ENCODE results near the gene ARID1B.

ARID1B gene

GRCh38 chr6:156863504-156863903 lies 86.3 kb downstream of the ARID1B start:
- H3K36me3 ChIP-seq (ENCODE audit: control insufficient read depth in 2 of 2, insufficient read depth in 1 of 2, low read length in 2 of 2), result no peaks in the 10 kb centered on the region
- no peaks in the 10 kb centered on the region for H3K9me3 ChIP-seq (ENCODE audit: control insufficient read depth, insufficient read depth, low read depth, low read length)
- CTCF ChIA-PET, result no interaction called here
- H3K4me3 ChIP-seq (ENCODE audit: low read depth, low read length), result no peak overlapping the region
- peaks cover 11% of the 10 kb centered on the region for H3K4me1 ChIP-seq (ENCODE audit: control insufficient read depth, insufficient read depth, low read length)
- POLR2A ChIA-PET, result no interaction called here
- no peak for TF ChIP-seq ZNF670 (tag by site-specific recombination; IDR thresholded peaks at IDR 0.05; ENCODE audit: low read depth)
- H3K27ac ChIP-seq (ENCODE audit: extremely low read depth, low read depth, low read length), result no peak overlapping the region

GRCh38 chr6:156864557-156864956 lies 87.4 kb downstream of the ARID1B start:
- no peak overlapping the region for H3K27ac ChIP-seq (ENCODE audit: extremely low read depth, low read depth, low read length)
- no peaks in the 10 kb centered on the region for H3K36me3 ChIP-seq (ENCODE audit: control insufficient read depth in 2 of 2, insufficient read depth in 1 of 2, low read length in 2 of 2)
- no peak overlapping the region for H3K4me3 ChIP-seq (ENCODE audit: low read depth, low read length)
- ChIA-PET CTCF (interaction anchor here (1.3 to 1.6 kb wide), 2 partner anchors 9 to 12 kb away, joined by 4 to 6 read pairs; no protein-coding TSS in a partner anchor), POLR2A (no interaction called here)
- no peak for TF ChIP-seq ZNF280C (tag by site-specific recombination; IDR thresholded peaks at IDR 0.05)
- TF ChIP-seq ATF2 (tag by site-specific recombination; IDR thresholded peaks at IDR 0.05; ENCODE audit: low read depth), result no peak
- no peak for TF ChIP-seq ZNF274 (IDR thresholded peaks at IDR 0.05; ENCODE audit: low read length)
- TF ChIP-seq ZNF274 (tag by site-specific recombination; IDR thresholded peaks at IDR 0.05; ENCODE audit: borderline replicate concordance), result no peak
- no peak for TF ChIP-seq ZNF560 (tag by site-specific recombination; IDR thresholded peaks at IDR 0.05; ENCODE audit: borderline replicate concordance)
- TF ChIP-seq ZNF24 (tag by site-specific recombination; IDR thresholded peaks at IDR 0.05), result no peak
- no peak for TF ChIP-seq ZNF654 (tag by site-specific recombination; IDR thresholded peaks at IDR 0.05; ENCODE audit: low read depth)
- no peak for TF ChIP-seq ZFHX2 (tag by site-specific recombination; conservative IDR thresholded peaks at IDR 0.05)
- no peak for TF ChIP-seq PBX3 (CRISPR knock-in tag; IDR thresholded peaks at IDR 0.05)
- TF ChIP-seq ZBTB8A (tag by site-specific recombination; IDR thresholded peaks at IDR 0.05), result no peak
- no peak for TF ChIP-seq ZNF155 (tag by site-specific recombination; IDR thresholded peaks at IDR 0.05)
- no peak for TF ChIP-seq HOXC10 (CRISPR knock-in tag; IDR thresholded peaks at IDR 0.05)
- no peak for TF ChIP-seq ZFP3 (tag by site-specific recombination; IDR thresholded peaks at IDR 0.05; ENCODE audit: low read depth)
- no peaks in the 10 kb centered on the region for H3K9me3 ChIP-seq (ENCODE audit: control insufficient read depth, insufficient read depth, low read depth, low read length)
- H3K4me1 ChIP-seq (ENCODE audit: control insufficient read depth, insufficient read depth, low read length), result peaks cover 11% of the 10 kb centered on the region

- ChIA-PET POLR2A (no interaction called here), CTCF (interaction anchor here (0.7 to 1.6 kb wide), 3 partner anchors 10 to 13 kb away, joined by 3 to 6 read pairs (median 4); no protein-coding TSS in a partner anchor)
- no peak overlapping the region for H3K27ac ChIP-seq (ENCODE audit: extremely low read depth, low read depth, low read length)
- H3K9me3 ChIP-seq (ENCODE audit: control insufficient read depth, insufficient read depth, low read depth, low read length), result no peaks in the 10 kb centered on the region
- no peaks in the 10 kb centered on the region for H3K36me3 ChIP-seq (ENCODE audit: control insufficient read depth in 2 of 2, insufficient read depth in 1 of 2, low read length in 2 of 2)
- 0 out of 2 replicates have a peak, but pooled peaks have one; percentile 42 for TF ChIP-seq TRIM28 (IDR thresholded peaks at IDR 0.05; ENCODE audit: borderline replicate concordance, low read length)
- peak; percentile 81 for TF ChIP-seq SETDB1 (IDR thresholded peaks at IDR 0.05; ENCODE audit: insufficient read length, low read length)
- no peak for TF ChIP-seq REPIN1 (tag by site-specific recombination; IDR thresholded peaks at IDR 0.05; ENCODE audit: low read depth)
- TF ChIP-seq BCL11B (tag by site-specific recombination; IDR thresholded peaks at IDR 0.05; ENCODE audit: low read depth), result no peak
- no peak for TF ChIP-seq HOXA7 (CRISPR knock-in tag; IDR thresholded peaks at IDR 0.05; ENCODE audit: borderline replicate concordance)
- TF ChIP-seq ZNF701 (tag by site-specific recombination; IDR thresholded peaks at IDR 0.05), result no peak
- TF ChIP-seq ZNF292 (tag by site-specific recombination; IDR thresholded peaks at IDR 0.05; ENCODE audit: borderline replicate concordance, low read depth), result no peak
- no peak overlapping the region for H3K4me3 ChIP-seq (ENCODE audit: low read depth, low read length)
- peaks cover 11% of the 10 kb centered on the region for H3K4me1 ChIP-seq (ENCODE audit: control insufficient read depth, insufficient read depth, low read length)
Measured at GRCh38 chr6:156865019-156865629, 87.9 kb downstream of the ARID1B start.

Measured in HEK293 (cell line).